IMR-90 (cell line): ENCODE results near the gene RAD51B. TPM values are rescaled to one million over a fixed set of nuclear protein-coding genes. Genes with fewer than 3 reads are reported as not detected.

Experiments used
- ATAC-seq: fragments of 200-7000 bp; cut with Tn5 transposase; 2 replicates; pipeline ENCODE4 v1.9.1; 2020; ENCODE audit warnings: low read depth, mild to moderate bottlenecking, moderate library complexity
- BruUV-seq: library from RNA; stranded (reverse); fragments of 400-500 nt; replicated peaks from 2 replicates; lab custom pipeline; 2021; lab: Mats Ljungman, UMichigan
- CTCF ChIA-PET: fragments of 300-600 bp; formaldehyde crosslinking; extraction: SDS; loops from one replicate; lab custom pipeline; 2021; ENCODE audit warnings: antibody characterized with exemption; lab: Yijun Ruan, JAX
- POLR2A ChIA-PET: fragments of 300-600 bp; sonication (Branson Sonifier 250); formaldehyde crosslinking; loops from one replicate; lab custom pipeline; 2022; ENCODE audit warnings: antibody characterized with exemption; ENCODE audit not compliant: unreplicated experiment; lab: Charles Lee
- DNase-seq: peaks from one replicate; pipeline ENCODE4 v3.0.0; 2013
- H2AFZ ChIP-seq: replicated peaks from 2 replicates; pipeline ENCODE3; 2013; ENCODE audit warnings: low read length, mild to moderate bottlenecking; ENCODE audit not compliant: poor library complexity
- H2AK5ac ChIP-seq: 2 replicates; pipeline ENCODE4 v1.6.1; 2013; ENCODE audit warnings: low read depth, low read length, inconsistent platforms
- H2AK9ac ChIP-seq: replicated peaks from 2 replicates; pipeline ENCODE3; 2013; ENCODE audit warnings: mild to moderate bottlenecking, low read depth, low read length, moderate library complexity; ENCODE audit not compliant: poor library complexity
- H2BK120ac ChIP-seq: 2 replicates; pipeline ENCODE4 v1.6.1; 2013; ENCODE audit warnings: low read depth, low read length, inconsistent platforms
- H2BK15ac ChIP-seq: 3 replicates; pipeline ENCODE4 v1.6.1; 2013; ENCODE audit warnings: low read depth, low read length, inconsistent platforms
- H2BK20ac ChIP-seq: 2 replicates; pipeline ENCODE4 v1.6.1; 2013; ENCODE audit warnings: low read depth, mild to moderate bottlenecking, inconsistent platforms, low read length, moderate library complexity
- H2BK5ac ChIP-seq: 2 replicates; pipeline ENCODE4 v1.6.1; 2013; ENCODE audit warnings: mild to moderate bottlenecking, low read depth, low read length, inconsistent platforms; ENCODE audit not compliant: poor library complexity, severe bottlenecking
- H3K14ac ChIP-seq: replicated peaks from 2 replicates; pipeline ENCODE4 v1.6.1; 2013; ENCODE audit warnings: low read depth, low read length, inconsistent platforms
- H3K18ac ChIP-seq: 2 replicates; pipeline ENCODE4 v1.6.1; 2013; ENCODE audit warnings: low read depth, low read length, control low read depth
- H3K23ac ChIP-seq: 2 replicates; pipeline ENCODE4 v1.6.1; 2013; ENCODE audit warnings: low read depth, low read length, inconsistent platforms
- H3K27ac ChIP-seq: 2 replicates; pipeline ENCODE4 v1.5.1; 2013; ENCODE audit warnings: mild to moderate bottlenecking, control low read depth, low read length; ENCODE audit not compliant: insufficient read depth
- H3K27me3 ChIP-seq: 2 replicates; pipeline ENCODE4 v1.6.1; 2013; ENCODE audit warnings: low read length; ENCODE audit not compliant: control insufficient read depth, insufficient read depth
- H3K36me3 ChIP-seq: 2 replicates; pipeline ENCODE4 v1.6.1; 2013; ENCODE audit warnings: low read length, mixed read lengths; ENCODE audit not compliant: control insufficient read depth, insufficient read depth
- H3K4ac ChIP-seq: 2 replicates; pipeline ENCODE4 v1.6.1; 2013; ENCODE audit warnings: low read depth, low read length, inconsistent platforms
- H3K4me1 ChIP-seq: 2 replicates; pipeline ENCODE4 v1.6.1; 2013; ENCODE audit warnings: low read length, mixed read lengths; ENCODE audit not compliant: control insufficient read depth, insufficient read depth
- H3K4me2 ChIP-seq: 2 replicates; pipeline ENCODE4 v1.6.1; 2013; ENCODE audit warnings: low read depth, mild to moderate bottlenecking, control low read depth, low read length, moderate library complexity
- H3K4me3 ChIP-seq: 2 replicates; pipeline ENCODE4 v1.5.1; 2013; ENCODE audit warnings: low read depth, mild to moderate bottlenecking, control low read depth, low read length, moderate library complexity; ENCODE audit not compliant: insufficient read depth
- H3K56ac ChIP-seq: 2 replicates; pipeline ENCODE4 v1.6.1; 2013; ENCODE audit warnings: low read length, inconsistent platforms; ENCODE audit not compliant: insufficient read depth; ENCODE audit errors: extremely low read depth
- H3K79me1 ChIP-seq, 2 experiments: 2 replicates each; pipeline ENCODE4 v1.6.1; 2013; ENCODE audit warnings: low read length in 2 of 2, inconsistent platforms in 1 of 2, low read depth in 1 of 2
- H3K9ac ChIP-seq: 2 replicates; pipeline ENCODE4 v1.6.1; 2013; ENCODE audit warnings: low read depth, low read length, control low read depth
- H3K9me1 ChIP-seq: 2 replicates; pipeline ENCODE4 v1.6.1; 2013; ENCODE audit warnings: low read length, inconsistent platforms; ENCODE audit not compliant: insufficient read depth
- H3K9me3 ChIP-seq: 2 replicates; pipeline ENCODE4 v1.6.1; 2013; ENCODE audit warnings: low read length; ENCODE audit not compliant: control insufficient read depth, insufficient read depth
- H4K20me1 ChIP-seq: 2 replicates; pipeline ENCODE4 v1.6.1; 2013; ENCODE audit warnings: low read length, inconsistent platforms; ENCODE audit not compliant: insufficient read depth
- H4K5ac ChIP-seq: 2 replicates; pipeline ENCODE4 v1.6.1; 2013; ENCODE audit warnings: mild to moderate bottlenecking, low read depth, low read length, control low read depth
- H4K8ac ChIP-seq, 2 experiments: 2 replicates each; pipeline ENCODE4 v1.6.1; 2013; ENCODE audit warnings: low read depth in 2 of 2, low read length in 2 of 2, control low read depth in 1 of 2, inconsistent platforms in 1 of 2
- H4K91ac ChIP-seq: 2 replicates; pipeline ENCODE4 v1.6.1; 2013; ENCODE audit warnings: low read depth, low read length, inconsistent platforms; ENCODE audit not compliant: insufficient read depth
- BHLHE40 ChIP-seq: fragments of 150-350 bp; IDR thresholded peaks from 2 replicates; pipeline ENCODE4 v1.6.1; 2016; ENCODE audit warnings: mild to moderate bottlenecking, low read depth, low read length
- CEBPB ChIP-seq: IDR thresholded peaks from 2 replicates; pipeline ENCODE4 v1.6.1; 2012; ENCODE audit warnings: low read depth, low read length, improper control_type of control experiment
- FOS ChIP-seq: fragments of 150-350 bp; IDR thresholded peaks from 2 replicates; pipeline ENCODE4 v1.6.1; 2016; ENCODE audit warnings: low read depth, low read length
- MAFK ChIP-seq: IDR thresholded peaks from 2 replicates; pipeline ENCODE4 v1.6.1; 2012; ENCODE audit warnings: low read depth, low read length, improper control_type of control experiment
- MAZ ChIP-seq: IDR thresholded peaks from 2 replicates; pipeline ENCODE4 v1.6.1; 2012; ENCODE audit warnings: low read depth, mild to moderate bottlenecking, low read length, improper control_type of control experiment, moderate library complexity, borderline replicate concordance
- MXI1 ChIP-seq: IDR thresholded peaks from 2 replicates; pipeline ENCODE4 v1.6.1; 2012; ENCODE audit warnings: low read depth, mild to moderate bottlenecking, low read length, moderate library complexity, borderline replicate concordance
- NFE2L2 ChIP-seq: fragments of 150-350 bp; IDR thresholded peaks from 2 replicates; pipeline ENCODE4 v1.6.1; 2016; ENCODE audit warnings: low read depth, mild to moderate bottlenecking, low read length
- RAD21 ChIP-seq: IDR thresholded peaks from 2 replicates; pipeline ENCODE4 v1.6.1; 2012; ENCODE audit warnings: low read length, improper control_type of control experiment
- SMC3 ChIP-seq: fragments of 150-350 bp; IDR thresholded peaks from 2 replicates; pipeline ENCODE4 v1.6.1; 2016; ENCODE audit warnings: low read depth, mild to moderate bottlenecking, antibody characterized with exemption, low read length, moderate library complexity
- USF2 ChIP-seq: fragments of 150-350 bp; IDR thresholded peaks from 2 replicates; pipeline ENCODE4 v1.6.1; 2017; ENCODE audit warnings: mild to moderate bottlenecking, antibody characterized with exemption, low read length, low read depth
- whole genome bisulfite sequencing, 2 experiments: methylation state at CpG; one replicate each; pipeline versions ENCODE4 v1.1.5 to v1.1.7; 2013; ENCODE audit warnings: missing lambda C conversion rate in 2 of 2; ENCODE audit not compliant: insufficient read length in 1 of 2; ENCODE audit errors: extremely low coverage in 2 of 2; 5-methylcytosine and 5-hydroxymethylcytosine counted together
- dilution Hi-C: fragments of 300-500 bp; cut with HindIII; formaldehyde crosslinking; loops from one replicate; pipeline ENCODE4 v1.14.3; 2018; ENCODE audit warnings: low sequenced_read_pairs; ENCODE audit not compliant: unreplicated experiment
- in situ Hi-C: fragments of 300-500 bp; cut with MboI; formaldehyde crosslinking; loops from 3 replicates; pipeline ENCODE4 v1.14.3; 2019; ENCODE audit warnings: low sequenced_read_pairs, inconsistent platforms, mixed read lengths
- intact Hi-C: fragments of 100-400 bp; cut with micrococcal nuclease; formaldehyde crosslinking; loops from 2 replicates; pipeline ENCODE4 v1.10.0; 2022
- polyA plus RNA-seq, 3 experiments: library from polyadenylated mRNA; depleted of rRNA; stranded (reverse); fragments of >200 nt; gene quantifications; 2 replicates each; pipeline ENCODE4 v1.2.3, GENCODE V29; 2012; ENCODE audit warnings: low replicate concordance in 1 of 3
- total RNA-seq: library from RNA; depleted of rRNA; stranded (reverse); fragments of >200 nt; gene quantifications from 2 replicates; pipeline ENCODE4 v1.2.3, GENCODE V29; 2012

The RAD51B gene
- total and polyA plus RNA-seq, 2 of the 4 experiments (the other 2 are of a cell fraction) = 5.1 to 18.8 TPM

- H3K23ac ChIP-seq = peak overlapping the region; percentile 10; the same call in 1 of the 2 replicates
- no peaks in the 10 kb centered on the region for H3K79me1 ChIP-seq
- H4K91ac ChIP-seq = peak overlapping the region; percentile 90; the same call in 1 of the 2 replicates
- H3K36me3 ChIP-seq = no peaks in the 10 kb centered on the region
- H3K9ac ChIP-seq = no peak overlapping the region
- H3K27me3 ChIP-seq = no peaks in the 10 kb centered on the region
- ChIA-PET POLR2A (no interaction called here), CTCF (interaction anchor here (1.1 kb wide), 1 partner anchor 12 kb away, joined by 3 read pairs; no protein-coding TSS in a partner anchor)
- intact Hi-C loops = no loop called here
- 68% methylated on average over 4 of the region's 6 CpGs; no CpG with 5 or more reads in 1 of the 2 experiments for WGBS, 2 experiments
- no TSS peak for BruUV-seq
- H2AFZ ChIP-seq = peak overlapping the region; percentile 15
- TF ChIP-seq NFE2L2 = no peak
- no peak for TF ChIP-seq FOS
- TF ChIP-seq CEBPB = no peak
- no peak for TF ChIP-seq USF2
- no peak for TF ChIP-seq RAD21
- no peak for TF ChIP-seq MXI1
- TF ChIP-seq MAFK = no peak
- TF ChIP-seq SMC3 = no peak
- TF ChIP-seq MAZ = no peak
- no peak for TF ChIP-seq BHLHE40
- no peak overlapping the region for H3K4me3 ChIP-seq
- no peak overlapping the region for H2BK5ac ChIP-seq
- H3K9me1 ChIP-seq = peaks cover 21% of the 10 kb centered on the region
- peak overlapping the region; percentile 92 for H3K4ac ChIP-seq
- H2BK20ac ChIP-seq = peak overlapping the region; percentile 95; the same call in 1 of the 2 replicates
- no peak overlapping the region for H3K56ac ChIP-seq
- peak overlapping the region; percentile 89 for H2BK15ac ChIP-seq
- H2BK120ac ChIP-seq = peak overlapping the region; percentile 90
- DNase-seq (no peak), ATAC-seq (no peak)
- H4K20me1 ChIP-seq = no peaks in the 10 kb centered on the region
- H3K9me3 ChIP-seq = no peaks in the 10 kb centered on the region; the same call in 1 of the 2 replicates
- H2AK9ac ChIP-seq = no peak overlapping the region
- H4K5ac ChIP-seq = peak overlapping the region; percentile 95
- peak overlapping the region; percentile 90 to 94; a peak in 2 of 4 replicates for H4K8ac ChIP-seq
- dilution Hi-C loops = no loop called here
- peak overlapping the region; percentile 92 for H3K18ac ChIP-seq
- H3K4me2 ChIP-seq = no peak overlapping the region
- H3K4me1 ChIP-seq = peaks cover 23% of the 10 kb centered on the region
- H3K27ac ChIP-seq = peak overlapping the region; percentile 10; the same call in 1 of the 2 replicates
- in situ Hi-C loops = no loop called here
- peak overlapping the region; percentile 83 for H3K14ac ChIP-seq
- peak overlapping the region; percentile 93 for H2AK5ac ChIP-seq
Measured at GRCh38 chr14:68639000-68639757, 819.6 kb downstream of the RAD51B start.
